ENCODE measurements around the gene PDZD2.
"Not testable (repeated sequence)": the region's sequence is repeated elsewhere in the genome, so short reads cannot be mapped to it uniquely, and the experiment has no call there.

PDZD2 gene

GRCh38 chr5:31975189-31975612, 336.3 kb downstream of the PDZD2 start:
- not testable (repeated sequence) for H3K4me1 ChIP-seq (ENCODE audit: insufficient read depth, low read length); H3K4me3 ChIP-seq (ENCODE audit: low read depth in 1 of 2, low read length in 2 of 2); H3K9ac ChIP-seq (ENCODE audit: low read length); H3K9me3 ChIP-seq (ENCODE audit: low read length); H3K36me3 ChIP-seq (ENCODE audit: insufficient read depth, low read length); H3K27me3 ChIP-seq (ENCODE audit: control insufficient read depth in 1 of 2, insufficient read depth in 2 of 2, low read length in 2 of 2); H3K27ac ChIP-seq (ENCODE audit: low read depth, low read length)

GRCh38 chr5:31976169-31976568, 337.2 kb downstream of the PDZD2 start:
- Histone ChIP-seq H3K27ac (ENCODE audit: low read depth, low read length) (no peak overlapping the region), H3K9ac (ENCODE audit: low read length) (no peak overlapping the region), H3K4me1 (ENCODE audit: insufficient read depth, low read length) (no peaks in the 10 kb centered on the region)

GRCh38 chr5:31981361-31981945, 342.5 kb downstream of the PDZD2 start:
- H3K27ac ChIP-seq (ENCODE audit: low read depth, low read length) = no peak overlapping the region
- no peaks in the 10 kb centered on the region for H3K36me3 ChIP-seq (ENCODE audit: insufficient read depth, low read length)
- no peaks in the 10 kb centered on the region for H3K4me1 ChIP-seq (ENCODE audit: insufficient read depth, low read length)
- H3K27me3 ChIP-seq (ENCODE audit: control insufficient read depth in 1 of 2, insufficient read depth in 2 of 2, low read length in 2 of 2) = no peaks in the 10 kb centered on the region
- H3K4me3 ChIP-seq (ENCODE audit: low read depth in 1 of 2, low read length in 2 of 2) = no peak overlapping the region
- H3K9me3 ChIP-seq (ENCODE audit: low read length) = no peaks in the 10 kb centered on the region
- H3K9ac ChIP-seq (ENCODE audit: low read length) = no peak overlapping the region

More at GRCh38 chr5:31976169-31976568, 337.2 kb downstream of the PDZD2 start:
- no peaks in the 10 kb centered on the region for H3K9me3 ChIP-seq (ENCODE audit: low read length)
- H3K4me3 ChIP-seq (ENCODE audit: low read depth in 1 of 2, low read length in 2 of 2) = no peak overlapping the region
- H3K27me3 ChIP-seq (ENCODE audit: control insufficient read depth in 1 of 2, insufficient read depth in 2 of 2, low read length in 2 of 2) = no peaks in the 10 kb centered on the region
- H3K36me3 ChIP-seq (ENCODE audit: insufficient read depth, low read length) = no peaks in the 10 kb centered on the region

- no peak overlapping the region for H3K9ac ChIP-seq (ENCODE audit: low read length)
- H3K27me3 ChIP-seq (ENCODE audit: control insufficient read depth in 1 of 2, insufficient read depth in 2 of 2, low read length in 2 of 2) = no peaks in the 10 kb centered on the region
- no peaks in the 10 kb centered on the region for H3K9me3 ChIP-seq (ENCODE audit: low read length)
- H3K27ac ChIP-seq (ENCODE audit: low read depth, low read length) = no peak overlapping the region
- no peaks in the 10 kb centered on the region for H3K4me1 ChIP-seq (ENCODE audit: insufficient read depth, low read length)
- no peaks in the 10 kb centered on the region for H3K36me3 ChIP-seq (ENCODE audit: insufficient read depth, low read length)
- H3K4me3 ChIP-seq (ENCODE audit: low read depth in 1 of 2, low read length in 2 of 2) = no peak overlapping the region
Observed at GRCh38 chr5:31982027-31982426, 343.1 kb downstream of the PDZD2 start.

GRCh38 chr5:31982621-31983020, 343.7 kb downstream of the PDZD2 start:
- no peak overlapping the region for H3K27ac ChIP-seq (ENCODE audit: low read depth, low read length)
- H3K36me3 ChIP-seq (ENCODE audit: insufficient read depth, low read length) = no peaks in the 10 kb centered on the region
- H3K9me3 ChIP-seq (ENCODE audit: low read length) = no peaks in the 10 kb centered on the region
- H3K4me3 ChIP-seq (ENCODE audit: low read depth in 1 of 2, low read length in 2 of 2) = no peak overlapping the region
- H3K27me3 ChIP-seq (ENCODE audit: control insufficient read depth in 1 of 2, insufficient read depth in 2 of 2, low read length in 2 of 2) = no peaks in the 10 kb centered on the region
- H3K9ac ChIP-seq (ENCODE audit: low read length) = no peak overlapping the region
- H3K4me1 ChIP-seq (ENCODE audit: insufficient read depth, low read length) = no peaks in the 10 kb centered on the region

GRCh38 chr5:31983851-31984250, 344.9 kb downstream of the PDZD2 start:
- H3K9ac ChIP-seq (ENCODE audit: low read length) = no peak overlapping the region
- H3K4me3 ChIP-seq (ENCODE audit: low read depth in 1 of 2, low read length in 2 of 2) = no peak overlapping the region
- no peak overlapping the region for H3K27ac ChIP-seq (ENCODE audit: low read depth, low read length)
- no peaks in the 10 kb centered on the region for H3K27me3 ChIP-seq (ENCODE audit: control insufficient read depth in 1 of 2, insufficient read depth in 2 of 2, low read length in 2 of 2)
- H3K36me3 ChIP-seq (ENCODE audit: insufficient read depth, low read length) = no peaks in the 10 kb centered on the region
- H3K4me1 ChIP-seq (ENCODE audit: insufficient read depth, low read length) = no peaks in the 10 kb centered on the region
- H3K9me3 ChIP-seq (ENCODE audit: low read length) = no peaks in the 10 kb centered on the region

- Histone ChIP-seq H3K27ac (ENCODE audit: low read depth, low read length) (no peak overlapping the region), H3K9ac (ENCODE audit: low read length) (no peak overlapping the region), H3K36me3 (ENCODE audit: insufficient read depth, low read length) (no peaks in the 10 kb centered on the region), H3K4me3 (ENCODE audit: low read depth in 1 of 2, low read length in 2 of 2) (no peak overlapping the region), H3K4me1 (ENCODE audit: insufficient read depth, low read length) (no peaks in the 10 kb centered on the region), H3K9me3 (ENCODE audit: low read length) (no peaks in the 10 kb centered on the region), H3K27me3 (ENCODE audit: control insufficient read depth in 1 of 2, insufficient read depth in 2 of 2, low read length in 2 of 2) (no peaks in the 10 kb centered on the region)
Observed at GRCh38 chr5:31984691-31985090, 345.8 kb downstream of the PDZD2 start.

- no peak overlapping the region for H3K27ac ChIP-seq (ENCODE audit: low read depth, low read length)
- no peak overlapping the region for H3K9ac ChIP-seq (ENCODE audit: low read length)
- no peaks in the 10 kb centered on the region for H3K27me3 ChIP-seq (ENCODE audit: control insufficient read depth in 1 of 2, insufficient read depth in 2 of 2, low read length in 2 of 2)
- no peaks in the 10 kb centered on the region for H3K9me3 ChIP-seq (ENCODE audit: low read length)
- H3K4me1 ChIP-seq (ENCODE audit: insufficient read depth, low read length) = no peaks in the 10 kb centered on the region
- no peak overlapping the region for H3K4me3 ChIP-seq (ENCODE audit: low read depth in 1 of 2, low read length in 2 of 2)
- no peaks in the 10 kb centered on the region for H3K36me3 ChIP-seq (ENCODE audit: insufficient read depth, low read length)
Observed at GRCh38 chr5:31986101-31986500, 347.2 kb downstream of the PDZD2 start.

GRCh38 chr5:31987985-31988710, 349.2 kb downstream of the PDZD2 start:
- Histone ChIP-seq H3K4me3 (ENCODE audit: low read depth in 1 of 2, low read length in 2 of 2) (no peak overlapping the region), H3K27me3 (ENCODE audit: control insufficient read depth in 1 of 2, insufficient read depth in 2 of 2, low read length in 2 of 2) (no peaks in the 10 kb centered on the region), H3K36me3 (ENCODE audit: insufficient read depth, low read length) (no peaks in the 10 kb centered on the region), H3K4me1 (ENCODE audit: insufficient read depth, low read length) (no peaks in the 10 kb centered on the region), H3K9ac (ENCODE audit: low read length) (no peak overlapping the region), H3K9me3 (ENCODE audit: low read length) (no peaks in the 10 kb centered on the region), H3K27ac (ENCODE audit: low read depth, low read length) (no peak overlapping the region)

- H3K27ac ChIP-seq (ENCODE audit: low read depth, low read length) = no peak overlapping the region
- no peak overlapping the region for H3K9ac ChIP-seq (ENCODE audit: low read length)
- H3K36me3 ChIP-seq (ENCODE audit: insufficient read depth, low read length) = no peaks in the 10 kb centered on the region
- no peaks in the 10 kb centered on the region for H3K27me3 ChIP-seq (ENCODE audit: control insufficient read depth in 1 of 2, insufficient read depth in 2 of 2, low read length in 2 of 2)
- H3K9me3 ChIP-seq (ENCODE audit: low read length) = no peaks in the 10 kb centered on the region
- H3K4me3 ChIP-seq (ENCODE audit: low read depth in 1 of 2, low read length in 2 of 2) = no peak overlapping the region
- H3K4me1 ChIP-seq (ENCODE audit: insufficient read depth, low read length) = peaks cover 3% of the 10 kb centered on the region
Observed at GRCh38 chr5:31990081-31990650, 351.2 kb downstream of the PDZD2 start.

- Histone ChIP-seq H3K9ac (ENCODE audit: low read length) (no peak overlapping the region), H3K36me3 (ENCODE audit: insufficient read depth, low read length) (no peaks in the 10 kb centered on the region), H3K27ac (ENCODE audit: low read depth, low read length) (no peak overlapping the region), H3K4me3 (ENCODE audit: low read depth in 1 of 2, low read length in 2 of 2) (no peak overlapping the region), H3K27me3 (ENCODE audit: control insufficient read depth in 1 of 2, insufficient read depth in 2 of 2, low read length in 2 of 2) (no peaks in the 10 kb centered on the region), H3K4me1 (ENCODE audit: insufficient read depth, low read length) (peaks cover 3% of the 10 kb centered on the region), H3K9me3 (ENCODE audit: low read length) (no peaks in the 10 kb centered on the region)
Observed at GRCh38 chr5:31990701-31991110, 351.8 kb downstream of the PDZD2 start.

GRCh38 chr5:31992377-31992776, 353.4 kb downstream of the PDZD2 start:
- no peak overlapping the region for H3K4me3 ChIP-seq (ENCODE audit: low read depth in 1 of 2, low read length in 2 of 2)
- no peaks in the 10 kb centered on the region for H3K9me3 ChIP-seq (ENCODE audit: low read length)
- H3K36me3 ChIP-seq (ENCODE audit: insufficient read depth, low read length) = no peaks in the 10 kb centered on the region
- H3K4me1 ChIP-seq (ENCODE audit: insufficient read depth, low read length) = peaks cover 3% of the 10 kb centered on the region
- H3K27me3 ChIP-seq (ENCODE audit: control insufficient read depth in 1 of 2, insufficient read depth in 2 of 2, low read length in 2 of 2) = no peaks in the 10 kb centered on the region
- no peak overlapping the region for H3K27ac ChIP-seq (ENCODE audit: low read depth, low read length)
- no peak overlapping the region for H3K9ac ChIP-seq (ENCODE audit: low read length)

All from muscle layer of colon (tissue), 2 donors.